Osteoblast (primary cell): ENCODE results near the gene EDEM1. TPM values are rescaled to one million over a fixed set of nuclear protein-coding genes. Genes with fewer than 3 reads are reported as not detected.
"Not testable (repeated sequence)": the region's sequence is repeated elsewhere in the genome, so short reads cannot be mapped to it uniquely, and the experiment has no call there.

ENCODE experiments used
- DNase-seq: peaks from one replicate; pipeline ENCODE4 v3.0.0; 2011; ENCODE audit warnings: low spot score, mixed read lengths; ENCODE audit not compliant: insufficient read length; ENCODE audit errors: missing footprints
- H2AFZ ChIP-seq: 2 replicates; pipeline ENCODE4 v1.6.0; 2011; ENCODE audit warnings: mild to moderate bottlenecking, low read length
- H3K27ac ChIP-seq: 2 replicates; pipeline ENCODE4 v1.5.1; 2011; ENCODE audit warnings: mild to moderate bottlenecking, low read depth, low read length, moderate library complexity
- H3K27me3 ChIP-seq: 2 replicates; pipeline ENCODE4 v1.6.0; 2012; ENCODE audit warnings: mild to moderate bottlenecking, control low read depth, inconsistent platforms, low read length, moderate library complexity; ENCODE audit not compliant: insufficient read depth
- H3K36me3 ChIP-seq: 2 replicates; pipeline ENCODE4 v1.5.1; 2011; ENCODE audit warnings: mild to moderate bottlenecking, low read length, control low read depth, moderate library complexity; ENCODE audit not compliant: insufficient read depth
- H3K4me1 ChIP-seq: 2 replicates; pipeline ENCODE4 v1.5.1; 2011; ENCODE audit warnings: mild to moderate bottlenecking, low read length, control low read depth, moderate library complexity; ENCODE audit not compliant: insufficient read depth
- H3K4me2 ChIP-seq: 2 replicates; pipeline ENCODE4 v1.6.0; 2011; ENCODE audit warnings: mild to moderate bottlenecking, low read length; ENCODE audit not compliant: insufficient read depth
- H3K4me3 ChIP-seq: fragments of 200-600 bp; sonication (generic); 3 replicates; pipeline ENCODE4 v1.5.1; 2012; ENCODE audit warnings: mild to moderate bottlenecking, low read length, inconsistent platforms; ENCODE audit not compliant: insufficient read depth
- H3K79me2 ChIP-seq: 2 replicates; pipeline ENCODE4 v1.6.0; 2012; ENCODE audit warnings: mild to moderate bottlenecking, low read length, control low read depth, inconsistent platforms; ENCODE audit not compliant: insufficient read depth
- H3K9me3 ChIP-seq: 2 replicates; pipeline ENCODE4 v1.5.1; 2011; ENCODE audit warnings: low read depth, low read length, control low read depth
- H4K20me1 ChIP-seq: 2 replicates; pipeline ENCODE4 v1.6.0; 2012; ENCODE audit warnings: mild to moderate bottlenecking, low read length, control low read depth; ENCODE audit not compliant: insufficient read depth
- total RNA-seq: library from RNA; depleted of rRNA; stranded (reverse); fragments of >200 nt; gene quantifications from 2 replicates; pipeline ENCODE4 v1.2.3, GENCODE V29; 2012
- TF ChIP-seq, protein P1 (sequence below): IDR thresholded peaks from 2 replicates; pipeline ENCODE4 v1.5.1; 2011; ENCODE audit warnings: mild to moderate bottlenecking, low read depth, low read length, moderate library complexity; ENCODE audit errors: extremely low read depth

EDEM1 gene
- total RNA-seq, 1 donor: 38.7 TPM

DNA sequence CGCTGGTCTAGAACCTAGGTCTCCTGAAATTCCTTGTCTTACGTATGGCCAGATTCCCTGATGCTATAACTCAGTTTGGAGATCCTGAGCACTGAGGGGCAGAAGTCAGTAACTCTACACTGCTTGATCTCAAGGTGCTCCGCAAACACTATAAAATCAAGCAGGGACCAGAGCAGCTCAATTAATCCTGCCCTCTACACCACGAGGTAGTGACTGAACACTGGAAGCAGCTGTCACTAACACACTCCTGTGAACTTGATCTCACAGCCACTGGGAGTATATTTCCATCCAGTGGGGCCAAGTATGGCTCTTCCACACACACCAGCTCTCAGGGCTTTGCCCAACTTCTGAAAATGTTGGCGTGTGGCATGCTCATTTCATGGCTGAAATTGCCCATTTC is 51.0 kb downstream of the EDEM1 start:
- Histone ChIP-seq H3K79me2 (no peaks in the 10 kb centered on the region), H3K27ac (no peak overlapping the region), H3K4me2 (no peak overlapping the region), H3K36me3 (no peaks in the 10 kb centered on the region), H3K4me3 (no peak overlapping the region), H3K4me1 (no peaks in the 10 kb centered on the region), H4K20me1 (no peaks in the 10 kb centered on the region), H3K27me3 (no peaks in the 10 kb centered on the region), H3K9me3 (no peaks in the 10 kb centered on the region), H2AFZ (no peak overlapping the region)
- DNase-seq: no peak
- TF ChIP-seq, protein P1, sequence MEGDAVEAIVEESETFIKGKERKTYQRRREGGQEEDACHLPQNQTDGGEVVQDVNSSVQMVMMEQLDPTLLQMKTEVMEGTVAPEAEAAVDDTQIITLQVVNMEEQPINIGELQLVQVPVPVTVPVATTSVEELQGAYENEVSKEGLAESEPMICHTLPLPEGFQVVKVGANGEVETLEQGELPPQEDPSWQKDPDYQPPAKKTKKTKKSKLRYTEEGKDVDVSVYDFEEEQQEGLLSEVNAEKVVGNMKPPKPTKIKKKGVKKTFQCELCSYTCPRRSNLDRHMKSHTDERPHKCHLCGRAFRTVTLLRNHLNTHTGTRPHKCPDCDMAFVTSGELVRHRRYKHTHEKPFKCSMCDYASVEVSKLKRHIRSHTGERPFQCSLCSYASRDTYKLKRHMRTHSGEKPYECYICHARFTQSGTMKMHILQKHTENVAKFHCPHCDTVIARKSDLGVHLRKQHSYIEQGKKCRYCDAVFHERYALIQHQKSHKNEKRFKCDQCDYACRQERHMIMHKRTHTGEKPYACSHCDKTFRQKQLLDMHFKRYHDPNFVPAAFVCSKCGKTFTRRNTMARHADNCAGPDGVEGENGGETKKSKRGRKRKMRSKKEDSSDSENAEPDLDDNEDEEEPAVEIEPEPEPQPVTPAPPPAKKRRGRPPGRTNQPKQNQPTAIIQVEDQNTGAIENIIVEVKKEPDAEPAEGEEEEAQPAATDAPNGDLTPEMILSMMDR: no peak

DNA sequence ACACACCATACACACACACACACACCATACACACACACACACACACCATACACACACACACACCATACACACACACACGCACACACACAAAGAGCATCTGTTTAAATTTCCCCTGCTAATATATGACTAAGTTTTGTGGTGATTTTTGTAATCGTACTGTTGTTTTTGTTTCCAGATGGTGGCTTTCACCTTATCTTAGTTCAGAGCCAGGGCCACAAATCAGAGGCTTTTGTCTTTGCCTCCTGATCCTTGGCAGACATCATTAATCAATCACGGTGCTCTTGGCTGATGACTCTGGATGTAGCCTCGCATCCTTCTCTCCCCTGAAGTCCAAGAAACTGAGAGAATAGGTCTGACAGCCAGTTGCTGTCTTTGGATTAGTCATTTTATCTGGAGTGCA is 52.1 kb downstream of the EDEM1 start:
- H3K9me3 ChIP-seq: no peaks in the 10 kb centered on the region
- no peak overlapping the region for H3K4me3 ChIP-seq
- no peaks in the 10 kb centered on the region for H3K4me1 ChIP-seq
- no peaks in the 10 kb centered on the region for H3K27me3 ChIP-seq
- H3K27ac ChIP-seq: no peak overlapping the region
- TF ChIP-seq, protein P1: no peak
- no peaks in the 10 kb centered on the region for H4K20me1 ChIP-seq
- DNase-seq: no peak
- H3K79me2 ChIP-seq: no peaks in the 10 kb centered on the region
- no peak overlapping the region for H3K4me2 ChIP-seq
- H3K36me3 ChIP-seq: no peaks in the 10 kb centered on the region
- H2AFZ ChIP-seq: no peak overlapping the region

DNA sequence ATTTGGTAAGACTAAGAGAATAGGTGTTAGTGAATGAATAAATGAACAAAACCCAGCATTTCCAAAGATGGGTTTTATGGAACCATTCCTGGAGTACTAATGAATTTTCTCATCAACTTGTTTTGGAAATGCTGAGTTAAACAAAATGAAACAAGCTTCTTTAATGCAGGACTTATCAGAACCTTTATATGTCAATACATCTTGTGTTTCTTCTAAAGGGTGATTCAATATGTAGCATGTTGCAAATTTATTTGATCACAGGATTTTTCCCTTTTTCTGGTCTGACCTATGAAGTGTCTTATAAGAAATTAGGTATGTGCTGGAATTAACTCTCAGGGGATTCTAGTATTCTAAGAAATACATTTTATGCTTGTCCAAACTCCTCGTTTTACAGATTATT is 53.2 kb downstream of the EDEM1 start:
- H3K9me3 ChIP-seq: no peaks in the 10 kb centered on the region
- no peak overlapping the region for H3K27ac ChIP-seq
- no peak for DNase-seq
- no peaks in the 10 kb centered on the region for H3K4me1 ChIP-seq
- no peak overlapping the region for H3K4me3 ChIP-seq
- no peak overlapping the region for H2AFZ ChIP-seq
- no peaks in the 10 kb centered on the region for H3K36me3 ChIP-seq
- H3K27me3 ChIP-seq: no peaks in the 10 kb centered on the region
- no peak overlapping the region for H3K4me2 ChIP-seq
- no peaks in the 10 kb centered on the region for H3K79me2 ChIP-seq
- no peaks in the 10 kb centered on the region for H4K20me1 ChIP-seq
- TF ChIP-seq, protein P1: no peak

DNA sequence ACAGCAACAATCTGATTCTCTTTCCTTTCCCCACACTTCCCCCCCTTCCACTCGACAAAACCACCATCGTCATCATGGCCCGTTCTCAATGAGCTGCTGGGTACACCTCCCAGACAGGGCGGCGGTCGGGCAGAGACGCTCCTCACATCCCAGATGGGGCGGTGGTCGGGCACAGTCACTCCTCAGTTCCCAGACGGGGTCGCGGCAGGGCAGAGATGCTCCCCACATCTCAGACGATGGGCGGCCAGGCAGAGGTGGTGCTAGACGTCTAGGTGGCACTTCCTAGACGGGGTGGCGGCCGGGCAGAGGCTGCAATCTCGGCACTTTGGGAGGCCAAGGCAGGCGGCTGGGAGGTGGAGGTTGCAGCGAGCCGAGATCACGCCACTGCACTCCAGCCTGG is 55.3 kb downstream of the EDEM1 start:
- not testable (repeated sequence) for H3K4me2 ChIP-seq, DNase-seq, H3K79me2 ChIP-seq

More for the DNA sequence above, 55.3 kb downstream of the EDEM1 start:
- not testable (repeated sequence) for H3K27ac ChIP-seq, H2AFZ ChIP-seq, H3K4me3 ChIP-seq, H3K4me1 ChIP-seq, H3K27me3 ChIP-seq, H3K9me3 ChIP-seq, H3K36me3 ChIP-seq, H4K20me1 ChIP-seq
